Hepatocyte (in vitro differentiated cells): ENCODE results near the gene PRM2.
"Not testable (repeated sequence)": the region's sequence is repeated elsewhere in the genome, so short reads cannot be mapped to it uniquely, and the experiment has no call there.

ENCODE experiments used
- EZH2 ChIP-seq: fragments of 200-600 bp; sonication (generic); IDR thresholded peaks from 2 replicates; pipeline ENCODE4 v1.6.1; 2016; ENCODE audit warnings: antibody characterized with exemption, mild to moderate bottlenecking, borderline replicate concordance
- EZH2phosphoT487 ChIP-seq: fragments of 200-600 bp; sonication (generic); IDR thresholded peaks from one replicate; pipeline ENCODE4 v1.6.1; 2018; ENCODE audit warnings: antibody characterized with exemption, mild to moderate bottlenecking, low read depth, moderate library complexity; ENCODE audit not compliant: unreplicated experiment, severe bottlenecking
- TF ChIP-seq, protein P1 (sequence below): fragments of 200-600 bp; sonication (generic); IDR thresholded peaks from 2 replicates; pipeline ENCODE4 v1.5.1; 2016; ENCODE audit warnings: antibody characterized with exemption, mild to moderate bottlenecking; ENCODE audit not compliant: poor library complexity

DNA sequence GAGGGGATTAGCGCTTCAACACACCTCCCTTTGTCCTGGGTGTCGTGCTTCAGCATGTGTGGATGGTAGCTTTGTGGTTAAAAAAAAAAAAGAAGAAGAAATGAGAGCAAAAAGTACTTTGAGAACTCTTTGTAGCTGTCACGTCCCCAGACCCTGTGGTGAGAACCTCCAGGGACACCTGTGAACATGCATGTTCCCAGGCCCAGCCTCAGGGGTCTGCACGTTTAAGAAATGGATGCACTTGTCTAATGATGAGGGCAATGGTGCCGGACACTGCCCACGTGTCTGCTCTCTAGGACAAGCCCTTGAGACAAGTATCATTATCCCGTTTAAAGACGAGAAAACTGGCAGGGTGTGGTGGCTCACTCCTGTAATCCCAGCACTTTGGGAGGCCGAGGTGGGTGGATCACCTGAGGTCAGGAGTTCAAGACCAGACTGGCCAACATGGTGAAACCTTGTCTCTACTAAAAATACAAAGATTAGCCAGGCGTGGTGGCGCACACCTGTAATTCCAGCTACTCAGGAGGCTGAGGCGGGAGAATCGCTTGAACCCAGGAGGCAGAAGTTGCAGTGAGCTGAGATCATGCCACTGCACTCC lies 22.8 kb upstream of the PRM2 start:
- TF ChIP-seq, protein P1, sequence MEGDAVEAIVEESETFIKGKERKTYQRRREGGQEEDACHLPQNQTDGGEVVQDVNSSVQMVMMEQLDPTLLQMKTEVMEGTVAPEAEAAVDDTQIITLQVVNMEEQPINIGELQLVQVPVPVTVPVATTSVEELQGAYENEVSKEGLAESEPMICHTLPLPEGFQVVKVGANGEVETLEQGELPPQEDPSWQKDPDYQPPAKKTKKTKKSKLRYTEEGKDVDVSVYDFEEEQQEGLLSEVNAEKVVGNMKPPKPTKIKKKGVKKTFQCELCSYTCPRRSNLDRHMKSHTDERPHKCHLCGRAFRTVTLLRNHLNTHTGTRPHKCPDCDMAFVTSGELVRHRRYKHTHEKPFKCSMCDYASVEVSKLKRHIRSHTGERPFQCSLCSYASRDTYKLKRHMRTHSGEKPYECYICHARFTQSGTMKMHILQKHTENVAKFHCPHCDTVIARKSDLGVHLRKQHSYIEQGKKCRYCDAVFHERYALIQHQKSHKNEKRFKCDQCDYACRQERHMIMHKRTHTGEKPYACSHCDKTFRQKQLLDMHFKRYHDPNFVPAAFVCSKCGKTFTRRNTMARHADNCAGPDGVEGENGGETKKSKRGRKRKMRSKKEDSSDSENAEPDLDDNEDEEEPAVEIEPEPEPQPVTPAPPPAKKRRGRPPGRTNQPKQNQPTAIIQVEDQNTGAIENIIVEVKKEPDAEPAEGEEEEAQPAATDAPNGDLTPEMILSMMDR, result not testable (repeated sequence)
- not testable (repeated sequence) for TF ChIP-seq EZH2, EZH2phosphoT487
